ENCODE data around the gene KCTD5.

Gene KCTD5

GRCh38 chr16:2702438-2702825, 20.1 kb downstream of the KCTD5 start:
- no peaks in the 10 kb centered on the region for H3K27me3 ChIP-seq (ENCODE audit: insufficient read depth, low read depth, severe bottlenecking)
- peaks cover 57% of the 10 kb centered on the region for H3K36me3 ChIP-seq
- no peak overlapping the region for H3K27ac ChIP-seq
- no peak overlapping the region for H3K4me3 ChIP-seq (ENCODE audit: low read depth, low read length)
- TF ChIP-seq CTCF (IDR thresholded peaks at IDR 0.05; ENCODE audit: low read depth, low read length): no peak
- no peaks in the 10 kb centered on the region for H3K9me3 ChIP-seq (ENCODE audit: severe bottlenecking)
- no peak for DNase-seq

- Histone ChIP-seq H3K9me3 (ENCODE audit: severe bottlenecking) (no peaks in the 10 kb centered on the region), H3K36me3 (peaks cover 56% of the 10 kb centered on the region), H3K4me3 (ENCODE audit: low read depth, low read length) (no peak overlapping the region), H3K27me3 (ENCODE audit: insufficient read depth, low read depth, severe bottlenecking) (no peaks in the 10 kb centered on the region), H3K27ac (no peak overlapping the region)
- DNase-seq: no peak
- no peak for TF ChIP-seq CTCF (IDR thresholded peaks at IDR 0.05; ENCODE audit: low read depth, low read length)
Measured at GRCh38 chr16:2702871-2703745, 20.8 kb downstream of the KCTD5 start.

GRCh38 chr16:2704166-2704982, 22.1 kb downstream of the KCTD5 start:
- H3K4me3 ChIP-seq (ENCODE audit: low read depth, low read length): no peak overlapping the region
- no peak overlapping the region for H3K27ac ChIP-seq
- no peak for DNase-seq
- H3K9me3 ChIP-seq (ENCODE audit: severe bottlenecking): no peaks in the 10 kb centered on the region
- H3K27me3 ChIP-seq (ENCODE audit: insufficient read depth, low read depth, severe bottlenecking): no peaks in the 10 kb centered on the region
- no peak for TF ChIP-seq CTCF (IDR thresholded peaks at IDR 0.05; ENCODE audit: low read depth, low read length)
- H3K36me3 ChIP-seq: peaks cover 56% of the 10 kb centered on the region

GRCh38 chr16:2704983-2705275, 22.6 kb downstream of the KCTD5 start:
- peaks cover 54% of the 10 kb centered on the region for H3K36me3 ChIP-seq
- DNase-seq: no peak

GRCh38 chr16:2705351-2705750, 23.0 kb downstream of the KCTD5 start:
- no peak for TF ChIP-seq CTCF (IDR thresholded peaks at IDR 0.05; ENCODE audit: low read depth, low read length)
- Histone ChIP-seq H3K36me3 (peaks cover 50% of the 10 kb centered on the region), H3K4me3 (ENCODE audit: low read depth, low read length) (no peak overlapping the region), H3K27ac (no peak overlapping the region), H3K9me3 (ENCODE audit: severe bottlenecking) (no peaks in the 10 kb centered on the region), H3K27me3 (ENCODE audit: insufficient read depth, low read depth, severe bottlenecking) (no peaks in the 10 kb centered on the region)
- DNase-seq: no peak

More at GRCh38 chr16:2704983-2705275, 22.6 kb downstream of the KCTD5 start:
- H3K9me3 ChIP-seq (ENCODE audit: severe bottlenecking): no peaks in the 10 kb centered on the region
- TF ChIP-seq CTCF (IDR thresholded peaks at IDR 0.05; ENCODE audit: low read depth, low read length): no peak
- H3K27ac ChIP-seq: no peak overlapping the region
- H3K4me3 ChIP-seq (ENCODE audit: low read depth, low read length): no peak overlapping the region
- H3K27me3 ChIP-seq (ENCODE audit: insufficient read depth, low read depth, severe bottlenecking): no peaks in the 10 kb centered on the region
